ENCODE measurements around the gene PRG3. TPM values are rescaled to one million over a fixed set of nuclear protein-coding genes. Genes with fewer than 3 reads are reported as not detected.
A peak's percentile ranks its signal among the peaks of the same experiment; 100 is the strongest.

PRG3 gene, protein sequence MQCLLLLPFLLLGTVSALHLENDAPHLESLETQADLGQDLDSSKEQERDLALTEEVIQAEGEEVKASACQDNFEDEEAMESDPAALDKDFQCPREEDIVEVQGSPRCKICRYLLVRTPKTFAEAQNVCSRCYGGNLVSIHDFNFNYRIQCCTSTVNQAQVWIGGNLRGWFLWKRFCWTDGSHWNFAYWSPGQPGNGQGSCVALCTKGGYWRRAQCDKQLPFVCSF
- total RNA-seq (not detected), polyA plus RNA-seq (not detected)
- long read RNA-seq, donor 1, result 0 reads
- long read RNA-seq, donor 2, result 0 reads

DNA sequence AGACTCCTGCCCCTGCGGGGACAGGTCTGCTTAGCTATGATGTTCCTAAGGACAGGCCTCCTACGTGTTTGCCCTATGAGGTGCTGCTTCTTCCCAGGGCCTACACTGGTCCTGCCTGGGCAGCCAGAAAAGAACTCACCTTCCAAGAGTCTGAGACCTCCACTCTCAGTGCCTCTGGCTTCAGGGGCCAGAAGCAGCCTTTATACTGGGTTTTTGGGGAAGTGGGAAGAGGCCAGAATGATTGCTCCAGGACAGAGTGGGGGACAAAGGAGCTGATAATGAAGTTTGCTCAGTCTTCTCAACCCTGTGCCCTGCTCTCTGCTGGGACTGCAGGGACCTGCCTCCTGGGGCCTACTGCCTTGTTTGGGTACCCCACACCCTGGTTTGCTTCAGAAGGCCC, at the start of gene PRG3:
PRG3 (minus strand) TSS at position 176 of the 400 bp plus-strand sequence. CDS start 442 bp downstream, outside the sequence.
- Histone ChIP-seq H3K27me3 (ENCODE audit: control insufficient read depth in 1 of 2, insufficient read depth in 2 of 2, low read length in 1 of 2) (no peaks in the 10 kb centered on the region), H3K27ac (ENCODE audit: low read depth in 1 of 2, low read length in 2 of 2) (no peak within 1 kb of the TSS), H3K4me1 (ENCODE audit: control insufficient read depth in 1 of 2, insufficient read depth in 2 of 2, low read length in 2 of 2) (no peaks in the 10 kb centered on the region), H3K9me3 (ENCODE audit: control insufficient read depth, low read length) (peaks cover 2% of the 10 kb centered on the region), H3K36me3 (ENCODE audit: control insufficient read depth in 1 of 2, insufficient read depth in 2 of 2, low read length in 1 of 2) (no peaks in the 10 kb centered on the region), H3K4me3 (ENCODE audit: low read length in 2 of 2) (no peak within 1 kb of the TSS)
- 67 to 77% methylated on average over 2 of the region's 2 CpGs for WGBS, 2 donors
- DNase-seq (no peak), ATAC-seq (ENCODE audit: low FRiP score) (no peak)
- intact Hi-C loops (cut with DNase I), result no loop called here

DNA sequence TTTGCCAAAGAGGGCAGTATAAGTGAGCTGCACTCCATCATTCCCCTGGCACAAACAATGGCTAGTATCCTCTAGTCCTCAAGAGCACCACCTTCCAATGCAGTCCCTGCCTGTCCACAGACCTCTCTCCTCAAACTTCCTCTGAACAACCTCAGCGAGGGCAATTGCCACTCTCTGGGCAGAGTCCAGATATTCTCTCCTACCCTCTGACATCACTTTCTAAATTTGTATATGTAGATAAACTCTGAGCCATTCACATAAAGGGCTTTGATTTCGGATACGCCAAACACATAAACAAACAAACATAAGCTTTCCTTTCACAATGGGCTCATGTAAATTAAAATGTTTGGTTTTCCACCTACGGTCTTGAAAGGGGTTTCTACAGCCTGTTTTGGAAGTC, 49.0 kb upstream of the PRG3 start:
- Histone ChIP-seq H3K27ac (ENCODE audit: low read depth in 1 of 2, low read length in 2 of 2) (no peak overlapping the region), H3K9me3 (ENCODE audit: control insufficient read depth, low read length) (no peaks in the 10 kb centered on the region), H3K4me3 (ENCODE audit: low read length in 2 of 2) (no peak overlapping the region), H3K4me1 (ENCODE audit: control insufficient read depth in 1 of 2, insufficient read depth in 2 of 2, low read length in 2 of 2) (peaks cover 0 to 11% of the 10 kb centered on the region in 2 donors), H3K27me3 (ENCODE audit: control insufficient read depth in 1 of 2, insufficient read depth in 2 of 2, low read length in 1 of 2) (no peaks in the 10 kb centered on the region), H3K36me3 (ENCODE audit: control insufficient read depth in 1 of 2, insufficient read depth in 2 of 2, low read length in 1 of 2) (no peaks in the 10 kb centered on the region)
- ATAC-seq (ENCODE audit: low FRiP score) (no peak), DNase-seq (no peak)
- intact Hi-C loops (cut with DNase I), result loop anchor here in 1 of 2 donors (5.0 kb wide), 1 partner anchor 98 kb away; no protein-coding TSS in a partner anchor
- 37 to 48% methylated on average over 4 of the region's 4 CpGs for WGBS, 2 donors

DNA sequence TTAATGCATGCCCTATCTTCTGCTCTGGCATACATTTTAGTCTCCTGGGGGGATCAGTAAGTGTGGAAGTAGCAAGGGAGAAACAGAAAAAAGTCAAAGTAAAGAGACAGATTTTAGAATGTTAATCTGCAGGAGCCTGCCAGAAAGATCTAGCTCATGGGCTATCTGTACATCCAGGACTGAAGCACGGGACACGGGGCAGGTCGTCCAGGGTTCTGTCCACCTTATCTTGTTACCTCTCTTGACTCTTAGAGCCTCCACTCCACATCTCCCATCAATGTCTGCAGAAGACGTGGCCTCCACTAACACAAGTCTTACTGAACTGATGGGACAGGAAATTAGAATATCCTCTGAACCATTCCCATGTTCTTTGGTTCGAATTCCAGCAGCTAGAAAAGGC, 47.7 kb upstream of the PRG3 start:
- WGBS, 2 donors, result 93 to 95% methylated on average over 5 of the region's 5 CpGs
- no peak for ATAC-seq (ENCODE audit: low FRiP score)
- H3K4me3 ChIP-seq (ENCODE audit: low read length in 2 of 2), result no peak overlapping the region
- H3K4me1 ChIP-seq (ENCODE audit: control insufficient read depth in 1 of 2, insufficient read depth in 2 of 2, low read length in 2 of 2), result peaks cover 0 to 14% of the 10 kb centered on the region in 2 donors
- H3K9me3 ChIP-seq (ENCODE audit: control insufficient read depth, low read length), result no peaks in the 10 kb centered on the region
- H3K27me3 ChIP-seq (ENCODE audit: control insufficient read depth in 1 of 2, insufficient read depth in 2 of 2, low read length in 1 of 2), result no peaks in the 10 kb centered on the region
- no peaks in the 10 kb centered on the region for H3K36me3 ChIP-seq (ENCODE audit: control insufficient read depth in 1 of 2, insufficient read depth in 2 of 2, low read length in 1 of 2)
- no peak for DNase-seq
- intact Hi-C loops (cut with DNase I), result loop anchor here in 1 of 2 donors (5.0 kb wide), 1 partner anchor 96 kb away; no protein-coding TSS in a partner anchor
- H3K27ac ChIP-seq (ENCODE audit: low read depth in 1 of 2, low read length in 2 of 2), result no peak overlapping the region

DNA sequence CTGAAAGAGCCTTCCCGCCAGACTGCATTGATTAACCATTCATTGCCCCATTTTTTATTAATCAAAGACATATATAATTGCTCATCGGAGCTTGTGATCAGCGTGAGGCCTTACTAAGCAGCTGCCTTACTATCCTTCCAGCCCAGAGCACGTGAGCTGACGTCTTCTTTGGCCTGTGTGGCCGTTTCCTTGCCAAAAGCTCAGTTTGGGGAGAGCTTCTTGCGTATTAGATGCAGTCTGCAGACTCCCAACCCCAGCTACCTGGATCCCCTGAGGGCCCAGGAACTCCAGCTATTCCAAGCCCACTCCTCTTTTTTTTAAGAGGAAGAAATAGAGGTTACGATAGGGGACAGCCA, 46.8 kb upstream of the PRG3 start:
- Histone ChIP-seq H3K27ac (ENCODE audit: low read depth in 1 of 2, low read length in 2 of 2) (peak overlapping the region; percentile 93 to 96), H3K27me3 (ENCODE audit: control insufficient read depth in 1 of 2, insufficient read depth in 2 of 2, low read length in 1 of 2) (no peaks in the 10 kb centered on the region), H3K4me3 (ENCODE audit: low read length in 2 of 2) (no peak overlapping the region), H3K36me3 (ENCODE audit: control insufficient read depth in 1 of 2, insufficient read depth in 2 of 2, low read length in 1 of 2) (no peaks in the 10 kb centered on the region), H3K9me3 (ENCODE audit: control insufficient read depth, low read length) (no peaks in the 10 kb centered on the region), H3K4me1 (ENCODE audit: control insufficient read depth in 1 of 2, insufficient read depth in 2 of 2, low read length in 2 of 2) (peaks cover 0 to 14% of the 10 kb centered on the region in 2 donors)
- WGBS, 2 donors, result 13 to 17% methylated on average over 8 of the region's 8 CpGs
- intact Hi-C loops (cut with DNase I), result loop anchor here in 1 of 2 donors (5.0 kb wide), 1 partner anchor 95 kb away; no protein-coding TSS in a partner anchor
- DNase-seq, result peak; percentile 80 to 85
- peak; percentile 69 for ATAC-seq (ENCODE audit: low FRiP score)

DNA sequence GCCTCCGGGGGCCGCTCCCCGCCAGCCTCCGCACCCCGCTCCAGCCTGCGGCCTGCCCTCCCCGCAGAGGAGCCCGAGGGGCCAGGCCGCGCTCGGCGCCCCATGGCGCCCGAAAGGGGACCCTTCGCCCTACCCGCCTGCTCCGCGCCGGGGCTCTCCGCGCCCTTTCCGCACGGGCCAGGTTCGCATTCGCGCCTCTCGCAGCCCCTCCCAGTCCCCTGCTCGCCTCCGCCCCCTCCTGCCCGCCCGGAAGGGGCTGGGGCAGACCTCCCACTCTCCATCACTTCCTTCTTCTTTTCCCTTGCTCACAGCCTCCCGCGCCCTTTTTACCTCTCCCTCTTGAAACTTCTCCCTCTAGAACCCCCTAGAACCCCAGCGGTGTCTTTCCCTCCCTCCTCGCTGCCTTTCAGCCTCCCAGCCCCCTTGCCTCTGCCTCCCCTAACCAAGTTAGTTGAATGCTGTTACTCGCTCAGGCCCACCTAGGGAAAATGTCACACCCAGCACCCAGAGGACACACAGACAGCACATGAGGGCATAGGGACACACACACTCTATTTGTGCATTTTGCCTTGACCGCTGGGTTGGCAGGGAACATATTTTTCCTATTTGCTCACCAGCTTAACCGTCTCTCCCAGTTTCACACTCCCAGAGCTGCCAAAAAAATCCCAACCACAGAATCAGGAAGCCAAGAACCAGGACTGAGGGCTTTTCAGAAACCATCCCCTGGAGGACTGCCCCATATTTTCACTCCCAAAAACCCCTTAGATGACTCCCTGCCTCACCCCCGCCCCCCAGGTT, 46.2 kb upstream of the PRG3 start, which contains the start of gene SLC43A3:
SLC43A3 (minus strand) TSS at position 193 of the 798 bp plus-strand sequence. CDS start 949 bp downstream, outside the sequence.
- DNase-seq (peak; percentile 89 to 91), ATAC-seq (ENCODE audit: low FRiP score) (peak; percentile 84)
- Histone ChIP-seq H3K27ac (ENCODE audit: low read depth in 1 of 2, low read length in 2 of 2) (peak within 1 kb of the TSS; percentile 93 to 96), H3K4me1 (ENCODE audit: control insufficient read depth in 1 of 2, insufficient read depth in 2 of 2, low read length in 2 of 2) (peaks cover 0 to 14% of the 10 kb centered on the region in 2 donors), H3K4me3 (ENCODE audit: low read length in 2 of 2) (peak within 1 kb of the TSS; percentile 13 to 58), H3K36me3 (ENCODE audit: control insufficient read depth in 1 of 2, insufficient read depth in 2 of 2, low read length in 1 of 2) (no peaks in the 10 kb centered on the region), H3K27me3 (ENCODE audit: control insufficient read depth in 1 of 2, insufficient read depth in 2 of 2, low read length in 1 of 2) (no peaks in the 10 kb centered on the region), H3K9me3 (ENCODE audit: control insufficient read depth, low read length) (no peaks in the 10 kb centered on the region)
- 1% methylated on average over 35 to 39 of the region's 39 CpGs for whole genome bisulfite sequencing, 2 donors
- intact Hi-C loops (cut with DNase I), result loop anchor here in 1 of 2 donors (5.0 kb wide), 1 partner anchor 95 kb away; no protein-coding TSS in a partner anchor

DNA sequence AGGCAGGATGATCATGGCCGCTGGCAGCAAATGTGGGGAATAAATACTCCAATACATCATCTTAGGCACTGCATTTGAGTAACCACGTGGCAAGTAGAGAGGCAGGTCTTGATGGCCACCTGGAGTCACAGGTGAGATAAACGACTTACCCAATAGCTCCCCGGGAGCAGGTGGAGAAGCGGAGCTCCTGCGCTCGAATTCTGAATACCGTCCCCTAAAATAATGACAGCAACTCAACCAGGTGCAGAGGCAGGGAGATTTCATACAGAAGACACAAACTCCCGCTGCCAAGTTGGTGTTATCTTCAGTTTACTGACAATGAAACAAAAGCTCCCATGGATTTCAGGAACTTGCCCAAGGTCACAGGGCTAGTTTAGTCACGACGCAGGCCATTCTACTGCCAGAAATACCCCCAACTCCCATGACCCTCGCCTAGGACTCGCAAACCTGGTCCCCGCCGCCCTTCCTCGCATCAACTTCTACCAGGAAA, 45.5 kb upstream of the PRG3 start:
- no peaks in the 10 kb centered on the region for H3K27me3 ChIP-seq (ENCODE audit: control insufficient read depth in 1 of 2, insufficient read depth in 2 of 2, low read length in 1 of 2)
- peaks cover 0 to 14% of the 10 kb centered on the region in 2 donors for H3K4me1 ChIP-seq (ENCODE audit: control insufficient read depth in 1 of 2, insufficient read depth in 2 of 2, low read length in 2 of 2)
- DNase-seq (no peak), ATAC-seq (ENCODE audit: low FRiP score) (no peak)
- H3K9me3 ChIP-seq (ENCODE audit: control insufficient read depth, low read length), result no peaks in the 10 kb centered on the region
- peak overlapping the region; percentile 13 to 58 for H3K4me3 ChIP-seq (ENCODE audit: low read length in 2 of 2)
- intact Hi-C loops (cut with DNase I), result loop anchor here in 1 of 2 donors (5.0 kb wide), 1 partner anchor 94 kb away; no protein-coding TSS in a partner anchor
- H3K36me3 ChIP-seq (ENCODE audit: control insufficient read depth in 1 of 2, insufficient read depth in 2 of 2, low read length in 1 of 2), result no peaks in the 10 kb centered on the region
- H3K27ac ChIP-seq (ENCODE audit: low read depth in 1 of 2, low read length in 2 of 2), result peak overlapping the region; percentile 93 to 96
- WGBS, 2 donors, result 27 to 29% methylated on average over 16 of the region's 16 CpGs

DNA sequence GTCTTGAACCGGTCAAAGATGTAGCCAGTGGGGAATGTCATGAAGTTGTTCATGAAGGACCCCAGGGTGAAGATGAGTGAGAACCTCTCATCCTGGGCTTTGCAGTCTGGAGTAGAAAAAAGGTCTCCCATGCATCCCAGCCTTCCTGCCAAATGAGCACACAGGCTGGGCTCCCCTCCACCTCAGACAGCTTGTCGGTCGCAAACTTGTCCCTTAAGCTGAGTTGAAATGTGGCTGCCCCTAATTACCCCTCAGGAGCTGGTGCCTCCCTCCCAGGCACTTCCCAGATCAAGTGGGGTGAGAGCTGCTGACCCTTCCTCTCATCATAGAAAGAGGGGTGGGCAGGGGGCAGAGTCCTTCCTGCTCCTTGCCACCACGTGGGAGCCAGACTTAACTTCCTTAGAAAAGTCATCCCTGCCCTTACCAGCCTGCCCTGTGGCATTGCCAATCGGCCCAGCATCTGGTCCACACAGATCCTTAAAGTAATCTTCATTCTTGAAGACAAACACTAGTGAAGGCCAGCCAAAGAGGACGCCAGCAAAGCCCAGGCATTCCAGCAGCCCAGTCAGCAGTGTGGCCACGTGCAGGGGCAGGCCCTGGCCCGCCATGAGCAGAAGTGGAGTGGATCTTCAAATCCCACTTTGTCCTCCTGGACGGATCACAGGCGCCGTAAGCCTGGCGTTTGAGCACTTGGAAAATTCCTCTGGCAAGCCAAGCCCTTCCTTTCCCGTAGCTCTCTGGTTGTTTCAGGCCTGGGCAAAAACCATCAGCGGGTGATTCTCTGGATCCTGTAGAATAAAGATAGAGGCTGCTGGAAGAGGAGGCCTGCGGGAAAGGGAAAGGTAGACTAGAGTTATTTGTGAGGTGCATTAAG, 44.9 kb upstream of the PRG3 start:
- WGBS, 2 donors, result 24 to 26% methylated on average over 15 of the region's 15 CpGs
- H3K4me1 ChIP-seq (ENCODE audit: control insufficient read depth in 1 of 2, insufficient read depth in 2 of 2, low read length in 2 of 2), result peaks cover 0 to 14% of the 10 kb centered on the region in 2 donors
- intact Hi-C loops (cut with DNase I), result loop anchor here in 1 of 2 donors (5.0 kb wide), 1 partner anchor 94 kb away; no protein-coding TSS in a partner anchor

More for the DNA sequence above, 44.9 kb upstream of the PRG3 start:
- DNase-seq (peak; percentile 79 to 85), ATAC-seq (ENCODE audit: low FRiP score) (peak; percentile 69)
- Histone ChIP-seq H3K4me3 (ENCODE audit: low read length in 2 of 2) (peak overlapping the region in 1 of 2 donors; percentile 13), H3K9me3 (ENCODE audit: control insufficient read depth, low read length) (no peaks in the 10 kb centered on the region), H3K27me3 (ENCODE audit: control insufficient read depth in 1 of 2, insufficient read depth in 2 of 2, low read length in 1 of 2) (no peaks in the 10 kb centered on the region), H3K36me3 (ENCODE audit: control insufficient read depth in 1 of 2, insufficient read depth in 2 of 2, low read length in 1 of 2) (no peaks in the 10 kb centered on the region), H3K27ac (ENCODE audit: low read depth in 1 of 2, low read length in 2 of 2) (peak overlapping the region; percentile 20 to 96)
